PC-3 (cell line): Measurements from ENCODE around the gene ABCC8.

Experiments
- CTCF ChIP-seq: fragments of 300-600 bp; sonication (generic); conservative IDR thresholded peaks from 2 replicates; pipeline ENCODE4 v1.5.1; 2017; ENCODE audit warnings: antibody characterized with exemption, low read depth, mild to moderate bottlenecking, low read length
- EZH2 ChIP-seq: fragments of 300-600 bp; sonication (generic); IDR thresholded peaks from one replicate; pipeline ENCODE4 v1.6.1; 2017; ENCODE audit warnings: antibody characterized with exemption, mild to moderate bottlenecking, low read length; ENCODE audit not compliant: unreplicated experiment
- EZH2phosphoT487 ChIP-seq: fragments of 300-600 bp; sonication (generic); IDR thresholded peaks from 2 replicates; pipeline ENCODE4 v1.6.1; 2018; ENCODE audit warnings: mild to moderate bottlenecking, antibody characterized with exemption, low read length, borderline replicate concordance

DNA sequence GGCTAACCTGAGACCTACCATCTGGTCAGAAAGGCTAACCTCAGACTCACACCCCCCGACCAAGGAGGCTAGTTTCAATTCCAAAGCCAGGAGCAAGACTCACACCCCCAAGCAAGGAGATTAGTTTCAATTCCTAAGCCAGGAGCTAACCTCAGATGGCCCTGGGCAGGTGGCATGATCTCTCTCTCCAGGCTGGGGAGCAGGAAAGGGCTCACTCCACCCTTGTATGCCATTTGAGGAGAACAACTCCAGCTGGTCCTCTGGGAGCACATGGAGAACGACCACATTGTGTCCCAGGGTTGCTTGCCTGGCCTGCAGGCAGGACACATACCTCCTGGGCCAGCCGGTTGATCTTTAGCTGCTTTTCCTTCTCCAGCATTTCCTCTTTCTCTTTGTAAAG lies 34.9 kb upstream of the ABCC8 start:
- TF ChIP-seq CTCF, result no peak
- TF ChIP-seq EZH2, result no peak
- no peak for TF ChIP-seq EZH2phosphoT487
